GM19240 (cell line): Measurements from ENCODE around the gene CHCT1.
"Not testable (repeated sequence)": the region's sequence is repeated elsewhere in the genome, so short reads cannot be mapped to it uniquely, and the experiment has no call there.

Experiments
- DNase-seq: peaks from one replicate; pipeline ENCODE4 v3.0.0; 2011; ENCODE audit warnings: low spot score; ENCODE audit not compliant: insufficient read length

The CHCT1 gene

DNA sequence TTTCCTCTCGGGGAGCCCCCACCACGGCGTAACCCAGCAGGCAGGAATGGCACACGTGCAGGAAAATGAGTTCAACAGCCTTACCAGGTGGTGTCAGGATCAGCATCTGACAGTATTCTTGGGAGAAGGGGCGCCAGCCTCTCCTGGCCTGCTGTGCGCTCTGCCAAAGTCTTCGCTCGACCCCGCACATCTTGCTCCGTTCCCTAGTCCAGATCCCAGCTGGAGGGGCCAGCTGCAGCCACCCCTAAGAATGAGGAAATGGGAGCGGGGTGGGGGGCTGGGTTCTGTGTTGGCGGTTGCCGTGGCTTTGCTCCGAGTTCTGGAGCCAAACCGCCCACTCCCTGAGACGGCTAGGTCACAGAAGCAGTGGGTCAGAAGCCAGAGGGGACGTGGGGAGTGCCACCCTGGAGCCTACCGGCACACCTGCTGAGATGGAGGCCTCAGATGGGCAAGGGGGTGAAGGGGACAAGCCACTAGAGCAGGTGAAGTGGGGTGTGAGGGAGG, at the start of gene CHCT1:
Gene CHCT1 (plus strand): TSS at position 328 of the 504 bp plus-strand sequence. CDS start 104 bp downstream, at position 432.
- DNase-seq = no peak

GRCh38 chr17:60372790-60373483, 49.4 kb upstream of the CHCT1 start:
- DNase-seq = no peak

DNA sequence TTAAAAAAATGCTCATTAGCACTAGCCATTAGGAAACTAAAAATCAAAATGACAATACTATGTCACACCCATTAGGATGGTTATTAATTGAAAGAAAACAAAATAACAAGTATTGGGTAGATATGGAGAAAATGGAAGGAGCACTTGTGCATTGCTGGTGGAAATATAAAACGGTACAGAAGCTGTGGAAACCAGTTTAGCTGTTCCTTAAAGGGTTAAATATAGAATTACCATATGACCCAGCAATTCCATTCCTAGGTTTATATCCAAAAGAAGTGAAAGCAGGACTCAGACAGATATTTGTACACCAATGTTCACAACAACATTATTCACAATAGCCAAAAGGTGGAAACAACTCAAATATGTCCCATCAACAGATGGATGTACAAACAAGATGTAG, 44.1 kb upstream of the CHCT1 start:
- not testable (repeated sequence) for DNase-seq

- not testable (repeated sequence) for DNase-seq
Observed at GRCh38 chr17:60379461-60379860, 42.8 kb upstream of the CHCT1 start.

DNA sequence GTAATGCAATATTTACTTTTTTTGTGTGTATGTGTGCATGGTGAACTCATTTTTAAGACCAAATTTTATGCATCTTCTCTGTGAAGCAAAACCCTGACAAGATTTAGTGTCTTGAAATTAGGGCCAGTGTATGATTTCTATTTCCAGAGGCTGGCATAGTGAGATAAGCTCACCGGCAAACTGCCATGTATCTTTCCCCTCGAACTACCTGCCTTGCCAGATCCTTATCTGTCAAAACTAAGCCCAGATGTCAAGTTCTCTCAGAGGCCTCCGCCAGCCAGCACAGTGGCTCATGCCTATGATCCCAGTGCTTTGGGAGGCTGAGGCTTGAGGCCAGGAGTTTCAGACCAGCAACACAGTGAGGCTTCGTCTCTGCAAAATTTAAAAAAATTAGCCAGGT, 40.3 kb upstream of the CHCT1 start:
- no peak for DNase-seq

- no peak for DNase-seq
Observed at GRCh38 chr17:60383379-60383778, 38.9 kb upstream of the CHCT1 start.

- not testable (repeated sequence) for DNase-seq
Observed at GRCh38 chr17:60384921-60385320, 37.4 kb upstream of the CHCT1 start.

- no peak for DNase-seq
Observed at GRCh38 chr17:60386147-60387058, 35.9 kb upstream of the CHCT1 start.

DNA sequence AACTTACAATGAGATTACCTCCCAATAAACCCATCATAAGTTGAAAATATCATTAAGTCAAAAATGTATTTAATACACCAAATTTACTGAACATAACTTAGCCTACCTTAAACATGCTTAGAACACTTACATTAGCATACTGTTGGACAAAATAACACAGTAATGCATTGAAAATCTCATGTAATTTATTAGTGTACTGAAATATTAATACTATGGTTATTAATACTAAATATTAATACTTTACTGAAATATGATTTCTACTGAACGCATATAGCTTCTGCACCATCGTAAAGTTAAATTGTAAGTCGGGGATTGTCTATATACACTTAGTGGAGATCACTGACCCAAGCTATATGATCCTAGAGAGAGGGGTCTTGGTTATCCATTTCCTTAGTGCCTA, 34.6 kb upstream of the CHCT1 start:
- no peak for DNase-seq

DNA sequence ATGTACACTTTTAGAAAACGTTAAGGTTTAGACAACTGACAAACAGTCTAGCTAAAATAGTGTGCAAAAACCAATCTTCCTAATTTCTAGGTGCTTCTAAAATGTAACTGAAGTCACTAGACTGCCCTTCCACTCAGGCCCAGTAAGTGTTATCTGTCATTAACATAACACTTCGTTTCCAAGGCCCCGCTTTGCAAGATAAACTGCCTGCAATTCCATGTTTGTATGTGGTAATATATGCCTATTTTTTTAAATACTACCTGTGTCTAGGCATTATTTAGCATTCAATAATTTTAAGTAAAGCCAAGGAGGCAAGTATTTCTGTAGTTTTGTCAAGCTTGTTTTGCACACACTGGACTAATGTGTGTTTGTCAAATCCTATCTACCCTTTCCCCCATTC, 33.5 kb upstream of the CHCT1 start:
- no peak for DNase-seq

DNA sequence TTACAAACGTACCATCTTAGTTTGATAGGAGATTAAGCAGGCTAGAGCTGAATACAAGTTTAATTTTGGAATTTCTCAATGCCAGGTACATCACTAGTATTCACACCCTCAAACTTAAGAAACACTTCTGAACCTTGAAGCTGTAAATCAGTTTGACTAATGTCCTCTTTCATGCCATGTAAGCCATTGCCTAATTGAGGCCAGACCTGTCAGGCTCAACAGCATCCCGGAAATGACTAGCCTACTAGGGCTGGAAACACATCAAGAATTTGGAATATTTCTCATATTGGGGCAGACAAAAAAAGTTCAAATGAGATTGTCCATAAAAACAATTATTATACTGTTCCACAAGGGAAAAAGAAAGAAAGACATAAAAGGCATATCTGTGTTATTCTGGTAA, 32.1 kb upstream of the CHCT1 start:
- DNase-seq = no peak

DNA sequence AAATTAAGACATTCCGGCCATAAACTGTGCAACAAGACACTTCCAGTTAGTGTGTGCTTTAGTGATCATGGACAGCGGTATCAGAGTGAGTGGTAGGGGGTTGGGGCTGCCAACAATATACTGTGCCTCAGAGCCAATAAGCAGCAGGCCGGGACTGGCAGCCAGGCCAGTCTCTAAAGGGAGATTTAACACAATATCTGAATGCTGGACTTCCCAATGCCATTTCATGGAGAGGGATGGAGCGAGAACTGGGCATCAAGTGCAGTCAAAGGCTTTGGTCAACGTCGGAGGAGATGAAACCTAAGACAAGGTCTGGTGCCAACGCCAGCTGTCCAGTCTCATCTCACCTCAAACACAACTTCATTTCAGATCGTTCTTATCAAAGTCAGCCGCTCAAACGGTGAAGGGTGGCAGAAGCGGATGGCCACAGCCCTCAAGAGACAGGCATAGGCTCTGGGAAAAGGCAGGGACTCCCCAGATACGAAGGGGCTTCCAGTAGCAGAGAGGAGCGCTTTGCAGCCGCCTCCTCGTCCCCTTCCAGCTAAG, 31.3 kb upstream of the CHCT1 start:
- DNase-seq = no peak

DNA sequence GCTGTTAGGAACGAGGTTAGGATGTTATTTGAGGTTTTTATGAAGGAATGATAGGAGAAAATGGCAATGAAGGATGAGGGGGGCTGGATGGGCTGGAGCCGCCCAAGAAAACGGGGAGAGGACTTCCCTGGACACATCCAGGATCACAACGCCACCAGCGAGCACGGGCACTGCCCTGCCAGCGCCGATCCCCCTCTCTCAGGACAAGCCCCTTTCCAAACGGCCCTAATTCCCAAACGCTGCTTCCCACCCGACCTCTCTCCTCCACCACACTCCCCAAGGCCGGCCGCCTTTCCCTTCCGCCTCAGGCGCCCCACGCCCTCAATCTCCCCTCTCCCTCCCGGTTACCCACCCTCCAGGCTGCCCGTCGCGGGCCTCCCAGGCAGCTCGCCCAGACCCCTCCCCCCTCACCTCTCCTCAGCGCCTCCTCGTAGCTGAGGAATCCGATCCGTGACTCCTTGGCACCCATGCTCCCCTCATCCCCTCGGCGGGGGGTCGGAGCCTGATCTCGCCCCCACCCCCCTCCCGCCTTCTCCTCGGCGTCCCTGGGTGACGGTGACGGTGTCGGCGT, 30.7 kb upstream of the CHCT1 start:
- DNase-seq = peak; percentile 19

GRCh38 chr17:60392042-60392844, 30.0 kb upstream of the CHCT1 start, which contains the start of gene USP32:
Gene USP32 (minus strand): TSS chr17:60392133. CDS start chr17:60391939, 194 bp downstream.
- DNase-seq = peak; percentile 70

DNA sequence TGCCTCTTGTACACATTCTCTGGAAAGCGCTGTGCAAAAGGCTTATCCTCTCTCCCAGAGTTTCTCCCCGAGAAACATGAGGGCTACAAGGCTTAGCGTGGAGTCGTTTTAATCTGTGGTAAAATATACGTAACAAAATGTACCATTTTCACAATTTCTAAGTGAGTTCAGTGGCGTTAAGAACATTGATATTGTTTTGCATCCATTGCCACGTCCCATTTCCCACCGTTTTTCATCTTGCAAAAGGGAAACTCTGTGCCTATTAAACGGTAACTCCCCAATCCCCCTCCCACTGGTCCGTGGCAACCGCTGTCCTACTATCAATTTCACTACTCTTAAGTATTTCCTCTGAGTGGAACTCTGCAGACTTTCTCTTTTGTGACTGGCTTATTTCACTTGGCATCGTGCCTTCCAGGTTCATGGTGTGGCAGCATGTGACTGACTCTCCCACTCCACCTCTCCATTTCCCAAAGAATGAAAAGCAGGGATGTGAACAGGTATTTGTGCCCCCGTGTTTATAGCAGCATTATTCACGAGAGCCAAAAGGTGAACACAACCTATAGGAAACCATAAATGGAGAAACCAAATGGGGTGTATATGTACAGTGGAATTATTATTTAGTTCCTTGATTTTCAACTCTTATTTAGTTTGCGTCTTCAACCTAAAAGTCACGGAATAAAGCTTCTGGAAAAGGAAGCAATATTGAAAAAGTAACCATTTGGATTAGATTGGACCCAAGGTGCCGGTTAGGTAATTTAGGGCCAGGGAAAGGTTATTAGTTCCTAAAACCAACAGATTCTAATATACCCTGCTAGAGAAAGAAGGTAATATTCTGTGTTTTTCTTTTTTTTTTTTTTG, 29.2 kb upstream of the CHCT1 start:
- DNase-seq = no peak

DNA sequence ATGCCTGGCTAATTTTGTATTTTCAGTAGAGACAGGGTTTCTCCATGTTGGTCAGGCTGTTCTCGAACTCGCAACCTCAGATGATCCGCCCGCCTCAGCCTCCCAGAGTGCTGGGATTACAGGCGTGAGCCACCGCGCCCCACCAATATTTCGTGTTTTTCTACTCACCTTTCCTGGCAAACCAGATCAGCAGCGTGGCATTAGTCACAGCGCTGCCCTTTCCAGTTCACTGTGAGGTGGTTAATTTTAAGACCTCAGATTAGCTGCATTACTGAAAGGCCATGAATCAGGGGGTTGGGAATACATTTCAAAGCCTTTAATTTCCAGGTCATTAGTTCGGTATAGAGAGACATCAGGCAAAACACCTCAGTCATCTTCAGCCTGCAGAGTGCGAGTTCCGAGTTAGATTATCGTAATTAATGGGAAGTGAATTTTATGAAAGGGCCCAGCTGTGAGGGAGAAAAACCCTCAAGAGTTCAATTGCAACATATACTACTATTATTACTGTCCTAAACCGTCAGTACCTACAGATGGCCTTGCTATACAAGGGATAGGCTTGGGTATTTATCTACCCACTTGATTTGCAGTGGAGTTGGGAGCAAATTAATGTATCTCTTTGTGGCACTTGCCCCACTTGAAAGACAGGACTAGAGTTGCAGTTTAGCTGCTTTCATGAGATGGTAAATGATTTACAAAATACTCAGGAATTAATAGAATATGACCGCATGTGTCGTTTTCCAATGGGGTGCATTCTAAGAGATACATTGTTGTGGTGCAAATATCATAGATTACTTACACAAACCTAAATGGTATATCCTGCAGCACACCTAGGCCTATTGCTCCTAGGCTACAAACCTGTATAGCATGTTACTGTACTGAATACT, 28.2 kb upstream of the CHCT1 start:
- DNase-seq = no peak

- DNase-seq = no peak
Observed at GRCh38 chr17:60395508-60396065, 26.7 kb upstream of the CHCT1 start.

DNA sequence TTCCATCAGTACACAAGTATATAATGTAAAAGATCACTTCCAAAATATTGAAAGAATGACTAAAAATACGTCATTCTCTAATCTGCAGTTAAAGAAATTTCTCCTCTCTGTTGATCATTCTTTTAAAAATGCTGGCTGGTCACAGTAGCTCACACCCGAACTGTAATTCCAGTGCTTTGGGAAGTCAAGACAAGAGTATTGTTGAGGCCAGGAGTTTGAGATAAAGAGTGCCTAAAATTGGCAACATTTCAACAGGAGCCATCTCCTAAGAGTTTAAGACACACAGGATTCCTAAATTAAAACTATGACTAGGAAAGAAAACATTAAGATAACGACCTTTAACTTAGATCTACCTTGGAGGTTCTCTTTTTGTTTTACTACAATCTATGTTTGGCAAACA, 25.9 kb upstream of the CHCT1 start:
- no peak for DNase-seq
